G401 (cell line): ENCODE data around the gene GATA3. TPM values are rescaled to one million over a fixed set of nuclear protein-coding genes. Genes with fewer than 3 reads are reported as not detected.

ENCODE experiments used
- DNase-seq: peaks from one replicate; pipeline ENCODE4 v3.0.0-alpha.2; 2015; ENCODE audit warnings: low spot score
- in situ Hi-C: cut with HindIII; loops from 2 replicates; pipeline ENCODE4 v1.10.0; 2016; ENCODE audit warnings: low sequenced_read_pairs, mixed read lengths
- total RNA-seq: library from RNA; depleted of rRNA; stranded (reverse); fragments of >200 nt; shearing (Covaris generic); gene quantifications from 2 replicates; pipeline ENCODE4 v1.2.3, GENCODE V29; 2014

GATA3 gene
- total RNA-seq, 1 experiment from 2014 or later = not detected

DNA sequence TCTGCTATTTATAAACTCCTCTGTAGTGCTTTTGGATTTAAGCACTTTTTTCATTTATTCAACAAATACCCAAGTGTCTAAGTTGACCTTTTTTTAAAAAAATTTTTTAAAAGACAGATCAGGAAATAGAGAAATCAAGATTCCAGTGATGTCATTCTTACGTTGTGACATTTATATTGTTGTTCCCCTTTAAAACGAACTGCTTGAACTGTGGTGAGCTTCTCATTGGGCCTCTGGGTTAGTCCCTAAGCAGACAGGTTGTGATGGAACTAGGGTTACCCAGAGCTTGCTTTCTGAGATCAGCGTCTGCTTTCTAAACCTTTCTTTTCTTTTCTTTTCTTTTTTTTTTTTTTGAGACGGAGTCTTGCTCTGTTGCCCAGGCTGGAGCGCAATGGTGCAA lies 22.4 kb downstream of the GATA3 start:
- DNase-seq = no peak
- in situ Hi-C loops = no loop called here

GRCh38 chr10:8078027-8078426 lies 23.5 kb downstream of the GATA3 start:
- in situ Hi-C loops = no loop called here
- no peak for DNase-seq

- no peak for DNase-seq
- in situ Hi-C loops = no loop called here
Measured at GRCh38 chr10:8079126-8079525, 24.6 kb downstream of the GATA3 start.

- DNase-seq = no peak
- in situ Hi-C loops = no loop called here
Measured at GRCh38 chr10:8084799-8085198, 30.3 kb downstream of the GATA3 start.

- DNase-seq = no peak
- in situ Hi-C loops = no loop called here
Measured at GRCh38 chr10:8085251-8085650, 30.8 kb downstream of the GATA3 start.

DNA sequence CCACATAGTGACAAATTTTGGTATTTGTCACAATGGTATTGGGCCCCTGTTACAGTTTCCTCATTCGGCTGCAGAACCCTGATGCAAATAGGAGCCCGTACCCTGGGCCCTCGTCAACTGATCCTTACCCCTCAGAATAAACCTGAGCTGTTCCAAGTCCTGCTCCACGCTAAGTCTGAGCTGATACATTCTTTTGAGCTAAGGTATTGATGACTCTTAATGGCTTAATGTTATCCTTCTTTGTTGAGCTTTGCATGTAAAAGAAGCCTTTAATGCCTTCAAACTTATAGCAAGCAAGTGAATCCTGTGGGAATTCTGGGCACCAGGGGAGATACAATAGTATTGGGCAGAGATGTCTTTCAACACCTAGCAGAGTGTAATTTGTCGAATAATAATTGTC lies 31.8 kb downstream of the GATA3 start:
- DNase-seq = no peak
- in situ Hi-C loops = no loop called here

GRCh38 chr10:8088504-8088903 lies 34.0 kb downstream of the GATA3 start:
- DNase-seq = no peak
- in situ Hi-C loops = no loop called here

DNA sequence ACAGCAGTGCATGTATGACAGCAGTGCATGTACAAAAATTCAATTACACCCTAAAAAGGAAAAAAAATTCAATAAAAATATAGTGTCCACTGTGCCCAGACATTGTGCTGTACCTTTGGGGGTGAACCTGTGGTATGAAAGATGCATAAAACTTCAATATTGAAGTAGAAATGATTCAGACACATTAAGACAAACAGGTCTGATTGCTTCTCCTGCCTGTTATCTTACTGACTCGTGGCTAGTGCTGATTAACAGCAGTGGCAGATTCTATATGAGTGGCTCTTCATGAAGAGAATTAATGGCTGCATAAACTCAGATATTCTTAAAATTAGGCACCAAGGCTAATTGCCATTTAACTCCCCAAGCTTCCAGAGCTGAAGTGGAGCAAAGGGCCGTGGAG lies 37.9 kb downstream of the GATA3 start:
- in situ Hi-C loops = no loop called here

GRCh38 chr10:8095959-8096358 lies 41.5 kb downstream of the GATA3 start:
- in situ Hi-C loops = no loop called here

More for the DNA sequence above, 37.9 kb downstream of the GATA3 start:
- DNase-seq = no peak

DNA sequence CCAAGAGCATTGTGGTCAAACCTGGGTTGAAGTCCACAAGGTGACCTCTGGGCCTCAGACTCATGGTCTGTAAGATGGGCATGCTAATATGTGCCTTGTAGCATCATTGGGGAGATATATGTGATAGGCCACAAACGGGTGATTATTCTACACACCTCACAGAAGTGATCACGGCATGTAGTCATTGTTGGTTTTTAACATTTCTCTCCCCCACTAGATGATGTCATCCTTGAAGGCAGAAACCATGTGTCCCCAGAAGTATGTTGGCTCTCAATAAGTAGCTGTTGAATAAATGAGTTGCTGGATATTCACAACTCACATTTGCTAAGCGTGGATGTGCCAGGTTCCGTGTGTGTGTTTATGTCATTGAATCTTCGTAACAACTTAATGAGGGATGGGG lies 42.4 kb downstream of the GATA3 start:
- in situ Hi-C loops = no loop called here

More at GRCh38 chr10:8095959-8096358, 41.5 kb downstream of the GATA3 start:
- no peak for DNase-seq

GRCh38 chr10:8100366-8100765 lies 45.9 kb downstream of the GATA3 start:
- no peak for DNase-seq
- in situ Hi-C loops = no loop called here

More for the DNA sequence above, 42.4 kb downstream of the GATA3 start:
- no peak for DNase-seq

DNA sequence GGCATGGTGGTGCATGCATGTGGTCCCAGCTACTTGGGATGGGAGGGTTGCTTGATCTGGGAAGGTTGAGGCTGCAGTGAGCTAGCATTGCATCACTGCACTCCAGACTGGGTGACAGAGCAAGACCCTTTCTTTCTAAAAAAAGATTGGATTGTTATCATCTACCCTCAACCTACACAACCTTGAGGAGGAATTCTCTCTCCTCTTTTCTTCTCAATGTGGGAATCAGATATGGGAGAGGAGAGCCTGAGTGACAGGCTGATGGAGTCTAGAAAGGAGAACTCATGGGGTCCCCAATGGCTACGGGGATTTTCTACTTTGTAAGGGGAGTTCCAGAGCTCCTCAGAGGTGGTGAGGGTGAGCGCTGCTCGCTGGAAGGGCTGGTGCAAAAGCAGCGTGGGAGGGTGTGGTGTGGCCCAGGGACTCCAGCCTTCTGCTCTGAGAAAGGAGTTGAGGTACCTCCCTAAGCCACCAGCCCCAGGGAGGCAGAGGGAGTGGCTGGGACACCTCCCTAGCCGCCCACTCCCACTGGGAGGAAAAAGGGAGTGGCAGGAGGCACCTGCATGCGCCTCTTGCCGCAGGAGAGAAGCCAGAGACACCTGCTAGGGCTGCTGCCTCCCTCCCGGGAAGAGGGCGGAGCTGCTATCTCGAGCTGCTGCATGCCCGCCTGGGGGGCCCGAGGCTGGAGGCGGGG lies 48.4 kb downstream of the GATA3 start:
- no peak for DNase-seq
- in situ Hi-C loops = no loop called here

GRCh38 chr10:8103543-8103942 lies 49.1 kb downstream of the GATA3 start:
- in situ Hi-C loops = no loop called here
- DNase-seq = no peak

GRCh38 chr10:8104005-8104404 lies 49.5 kb downstream of the GATA3 start:
- in situ Hi-C loops = no loop called here
- no peak for DNase-seq

DNA sequence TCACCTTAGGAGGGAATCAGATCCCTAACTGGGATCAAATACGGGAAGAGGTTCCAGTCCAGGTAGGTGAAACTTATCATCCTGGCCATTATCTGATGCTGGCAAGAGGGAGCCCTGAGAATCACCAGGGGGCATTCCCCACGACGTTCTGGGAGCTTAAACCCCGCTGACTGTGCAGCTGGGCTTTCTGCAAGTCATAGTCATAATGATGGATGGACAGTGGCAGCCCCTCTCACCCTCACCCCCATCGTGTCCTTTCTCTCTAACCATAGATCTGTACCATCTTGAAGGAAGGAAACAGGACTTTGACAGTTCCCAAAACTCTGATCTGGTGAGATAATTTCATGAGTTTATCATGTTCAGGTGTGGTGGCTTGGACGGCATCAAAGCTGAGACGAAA lies 50.2 kb downstream of the GATA3 start:
- in situ Hi-C loops = no loop called here

DNA sequence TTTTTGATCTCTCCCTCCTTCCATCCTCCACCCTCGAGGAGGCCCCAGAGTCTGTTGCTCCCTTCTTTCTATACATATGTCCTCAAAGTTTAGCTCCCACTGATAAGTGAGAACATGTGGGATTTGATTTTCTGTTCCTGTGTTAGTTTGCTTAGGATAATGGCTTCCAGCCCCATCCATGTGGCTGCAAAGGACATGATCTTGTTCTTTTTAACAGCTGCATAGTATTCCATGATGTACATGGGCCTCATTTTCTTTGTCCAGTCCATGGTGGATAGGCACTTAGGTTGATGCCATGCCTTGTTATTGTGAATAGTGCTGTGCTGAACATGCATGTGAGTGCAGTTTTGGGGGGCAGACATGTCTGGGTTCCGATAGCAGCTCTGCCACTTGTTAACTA lies 51.4 kb downstream of the GATA3 start:
- no peak for DNase-seq
- in situ Hi-C loops = no loop called here

More for the DNA sequence above, 50.2 kb downstream of the GATA3 start:
- no peak for DNase-seq

DNA sequence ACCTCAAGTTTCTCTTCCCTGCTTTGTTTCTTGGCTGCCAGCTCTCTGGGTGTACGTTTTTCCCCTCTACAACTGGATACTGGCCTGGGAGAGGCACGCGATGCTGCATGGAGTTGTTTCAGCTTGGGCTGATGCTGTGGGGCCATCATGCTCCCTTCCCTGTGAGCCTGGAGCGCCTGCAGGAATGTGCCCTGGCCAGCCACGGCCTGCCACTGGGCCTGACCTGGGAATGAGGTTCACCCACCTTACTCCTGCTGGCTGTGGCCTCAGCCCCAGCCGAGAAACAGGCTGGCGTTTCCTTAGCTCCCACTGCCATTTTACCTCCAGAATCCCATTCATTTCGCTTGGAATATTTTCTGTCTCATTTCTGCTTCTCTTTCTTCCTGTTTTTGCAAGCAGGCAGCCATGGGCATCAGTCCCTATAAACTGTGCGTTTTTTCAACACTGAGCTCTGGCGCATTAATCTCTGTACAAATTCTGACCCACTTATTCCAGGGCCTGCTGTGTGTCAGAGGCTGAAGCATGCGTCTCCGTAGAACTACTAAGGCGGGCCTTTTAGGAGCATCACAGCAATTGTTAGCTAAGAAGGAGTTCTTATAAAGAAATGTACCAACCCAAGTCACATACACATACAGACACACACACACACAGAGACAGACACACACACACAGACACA lies 57.9 kb downstream of the GATA3 start:
- in situ Hi-C loops = no loop called here

DNA sequence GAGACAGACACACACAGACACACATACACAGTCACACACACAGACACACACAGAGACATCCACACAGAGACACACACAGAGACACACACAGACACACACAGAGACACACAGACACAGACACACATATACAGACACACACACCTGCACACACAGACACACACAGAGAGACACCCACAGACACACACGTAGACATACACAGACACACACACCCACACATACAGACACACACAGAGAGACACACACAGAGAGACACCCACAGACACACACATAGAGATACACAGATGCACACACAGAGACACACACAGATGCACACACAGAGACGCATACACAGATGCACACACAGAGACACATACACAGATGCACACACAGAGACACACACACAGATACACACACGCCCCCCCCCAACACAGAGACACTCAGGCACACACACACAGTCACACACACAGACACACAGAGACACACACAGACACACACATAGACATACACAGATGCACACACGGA lies 58.5 kb downstream of the GATA3 start:
- DNase-seq = no peak
- in situ Hi-C loops = no loop called here

More for the DNA sequence above, 57.9 kb downstream of the GATA3 start:
- no peak for DNase-seq

DNA sequence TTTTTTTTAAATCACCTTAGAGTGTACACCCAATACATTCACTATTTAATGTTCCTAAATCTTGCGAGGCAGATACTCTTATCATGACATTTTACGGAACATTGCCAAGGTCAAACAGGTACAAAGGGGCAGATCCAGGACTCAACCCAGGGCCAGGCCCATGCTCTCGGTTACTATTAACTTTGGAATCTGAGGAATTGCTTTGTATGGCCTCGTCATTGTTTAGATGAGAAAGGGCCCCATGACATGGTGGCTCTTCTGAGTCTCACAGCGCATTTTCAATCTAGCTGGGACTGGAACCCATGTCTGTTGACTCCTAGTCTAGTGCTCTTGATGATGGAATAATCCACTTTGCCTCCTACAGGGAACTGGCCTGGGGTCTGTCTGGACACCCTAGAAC lies 59.1 kb downstream of the GATA3 start:
- no peak for DNase-seq
- in situ Hi-C loops = no loop called here

GRCh38 chr10:8114741-8115617 lies 60.5 kb downstream of the GATA3 start:
- DNase-seq = no peak
- in situ Hi-C loops = no loop called here
